Neuronal stem cell (in vitro differentiated cells): ENCODE results near the gene FAM3D.
A peak's percentile ranks its signal among the peaks of the same experiment; 100 is the strongest.
"Not testable (repeated sequence)": the region's sequence is repeated elsewhere in the genome, so short reads cannot be mapped to it uniquely, and the experiment has no call there.

ENCODE experiments used
- DNase-seq: peaks from one replicate; pipeline ENCODE4 v3.0.0-alpha.2; 2013; ENCODE audit warnings: low spot score
- H2AFZ ChIP-seq: one replicate; pipeline ENCODE4 v1.6.1; 2013; ENCODE audit warnings: mild to moderate bottlenecking, low read length, inconsistent platforms
- H2AK5ac ChIP-seq: 2 replicates; pipeline ENCODE4 v1.6.1; 2013; ENCODE audit warnings: low read depth, mild to moderate bottlenecking, inconsistent platforms, low read length, moderate library complexity, mixed read lengths
- H2BK120ac ChIP-seq: 2 replicates; pipeline ENCODE4 v1.6.1; 2013; ENCODE audit warnings: low read depth, mild to moderate bottlenecking, inconsistent platforms, low read length, moderate library complexity, mixed read lengths
- H2BK12ac ChIP-seq: one replicate; pipeline ENCODE4 v1.6.1; 2013; ENCODE audit warnings: low read length, inconsistent platforms
- H2BK15ac ChIP-seq: 2 replicates; pipeline ENCODE4 v1.6.1; 2013; ENCODE audit warnings: mild to moderate bottlenecking, low read length, inconsistent platforms, mixed read lengths
- H2BK5ac ChIP-seq: one replicate; pipeline ENCODE4 v1.6.1; 2013; ENCODE audit warnings: inconsistent platforms, mild to moderate bottlenecking, low read length, moderate library complexity
- H3K14ac ChIP-seq: one replicate; pipeline ENCODE4 v1.6.1; 2013; ENCODE audit warnings: low read length, inconsistent platforms
- H3K18ac ChIP-seq: 2 replicates; pipeline ENCODE4 v1.6.1; 2013; ENCODE audit warnings: low read length, inconsistent platforms
- H3K23ac ChIP-seq: 2 replicates; pipeline ENCODE4 v1.6.1; 2013; ENCODE audit warnings: low read depth, mild to moderate bottlenecking, mixed read lengths, low read length, inconsistent platforms; ENCODE audit not compliant: poor library complexity
- H3K27ac ChIP-seq: replicated peaks from 3 replicates; pipeline ENCODE4 v1.5.1; 2013; ENCODE audit warnings: low read length, inconsistent platforms
- H3K27me3 ChIP-seq, 3 experiments: 2 replicates each; pipeline ENCODE4 v1.6.1; 2013; ENCODE audit warnings: low read length in 3 of 3, mild to moderate bottlenecking in 2 of 3, inconsistent platforms in 1 of 3, low read depth in 1 of 3, mixed read lengths in 1 of 3, moderate library complexity in 1 of 3; ENCODE audit not compliant: control insufficient read depth in 3 of 3, insufficient read depth in 3 of 3
- H3K36me3 ChIP-seq, 2 donors: replicated peaks in 1 of 2; 2 replicates each; pipeline ENCODE4 v1.6.1; 2013; ENCODE audit warnings: low read length in 2 of 2; ENCODE audit not compliant: control insufficient read depth in 2 of 2, insufficient read depth in 2 of 2
- H3K4ac ChIP-seq: 2 replicates; pipeline ENCODE4 v1.6.1; 2013; ENCODE audit warnings: inconsistent platforms, mild to moderate bottlenecking, low read length, moderate library complexity
- H3K4me1 ChIP-seq, 2 donors: 1 replicate in 1 of 2; 2 replicates in 1 of 2; pipeline ENCODE4 v1.6.1; 2013; ENCODE audit warnings: low read length in 2 of 2, low read depth in 1 of 2; ENCODE audit not compliant: control insufficient read depth in 2 of 2, insufficient read depth in 1 of 2
- H3K4me2 ChIP-seq: one replicate; pipeline ENCODE4 v1.6.1; 2013; ENCODE audit warnings: mild to moderate bottlenecking, low read length, inconsistent platforms; ENCODE audit not compliant: insufficient read depth, poor library complexity, severe bottlenecking
- H3K4me3 ChIP-seq, 2 donors: 2 replicates each; pipeline ENCODE4 v1.5.1; 2013; ENCODE audit warnings: low read length in 2 of 2, mild to moderate bottlenecking in 2 of 2, inconsistent platforms in 1 of 2, moderate library complexity in 1 of 2
- H3K79me1 ChIP-seq: one replicate; pipeline ENCODE4 v1.6.1; 2013; ENCODE audit warnings: low read depth, mild to moderate bottlenecking, inconsistent platforms, low read length, moderate library complexity
- H3K9ac ChIP-seq: one replicate; pipeline ENCODE4 v1.6.1; 2013; ENCODE audit warnings: mild to moderate bottlenecking, low read depth, low read length, inconsistent platforms; ENCODE audit not compliant: poor library complexity
- H3K9me3 ChIP-seq, 2 donors: replicated peaks in 1 of 2; 2 replicates each; pipeline versions ENCODE3 to v1.6.1; 2013; ENCODE audit warnings: low read length in 2 of 2, mild to moderate bottlenecking in 2 of 2, inconsistent platforms in 1 of 2, low read depth in 1 of 2, mixed read lengths in 1 of 2, moderate library complexity in 1 of 2; ENCODE audit not compliant: control insufficient read depth in 2 of 2, insufficient read depth in 1 of 2
- H4K8ac ChIP-seq: one replicate; pipeline ENCODE4 v1.6.1; 2013; ENCODE audit warnings: low read depth, mild to moderate bottlenecking, inconsistent platforms, low read length, moderate library complexity
- H4K91ac ChIP-seq: one replicate; pipeline ENCODE4 v1.6.1; 2013; ENCODE audit warnings: low read length, low read depth, mild to moderate bottlenecking, inconsistent platforms; ENCODE audit not compliant: poor library complexity
- WGBS, 2 donors: extraction: QIAGEN DNeasy Blood & Tissue Kit; methylation state at CpG; one replicate each; pipeline ENCODE4 v1.1.7; 2013; ENCODE audit warnings: missing lambda C conversion rate in 2 of 2, mixed read lengths in 1 of 2; ENCODE audit not compliant: insufficient read length in 2 of 2, insufficient replicate concordance in 1 of 2; ENCODE audit errors: extremely low coverage in 2 of 2; 5-methylcytosine and 5-hydroxymethylcytosine counted together

FAM3D gene

DNA sequence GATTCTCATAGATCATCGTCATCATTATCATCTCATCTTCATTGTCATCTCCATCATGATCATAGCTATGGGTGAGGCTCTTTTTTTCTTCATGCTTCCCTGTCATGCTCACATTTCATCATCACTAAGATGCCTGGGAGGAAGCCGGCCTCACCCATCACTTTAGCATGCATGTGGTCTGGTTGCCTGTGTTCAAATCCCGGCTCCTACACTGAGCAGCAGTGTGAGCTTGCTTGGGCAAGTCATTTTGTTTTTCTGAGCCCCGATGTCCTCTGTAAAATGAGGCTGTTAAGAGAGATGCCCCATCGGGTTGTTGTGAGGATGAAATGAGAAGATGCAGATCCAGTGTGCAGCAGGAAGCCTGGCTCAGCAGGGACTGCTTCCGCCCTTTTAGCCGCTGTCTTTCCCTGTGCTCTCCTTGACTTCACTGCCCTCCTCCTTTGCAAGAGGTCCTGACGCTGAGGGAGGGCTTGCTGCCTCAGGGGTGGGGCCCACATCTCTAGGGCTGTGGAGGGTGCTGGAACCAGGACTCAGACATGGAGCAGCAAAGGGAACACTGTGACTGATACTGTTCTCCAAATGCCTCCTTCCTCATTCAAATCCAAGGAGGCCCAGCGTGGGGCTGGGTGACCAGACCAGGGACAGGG lies 14.4 kb upstream of the FAM3D start:
- no peak overlapping the region for H3K4me2 ChIP-seq

DNA sequence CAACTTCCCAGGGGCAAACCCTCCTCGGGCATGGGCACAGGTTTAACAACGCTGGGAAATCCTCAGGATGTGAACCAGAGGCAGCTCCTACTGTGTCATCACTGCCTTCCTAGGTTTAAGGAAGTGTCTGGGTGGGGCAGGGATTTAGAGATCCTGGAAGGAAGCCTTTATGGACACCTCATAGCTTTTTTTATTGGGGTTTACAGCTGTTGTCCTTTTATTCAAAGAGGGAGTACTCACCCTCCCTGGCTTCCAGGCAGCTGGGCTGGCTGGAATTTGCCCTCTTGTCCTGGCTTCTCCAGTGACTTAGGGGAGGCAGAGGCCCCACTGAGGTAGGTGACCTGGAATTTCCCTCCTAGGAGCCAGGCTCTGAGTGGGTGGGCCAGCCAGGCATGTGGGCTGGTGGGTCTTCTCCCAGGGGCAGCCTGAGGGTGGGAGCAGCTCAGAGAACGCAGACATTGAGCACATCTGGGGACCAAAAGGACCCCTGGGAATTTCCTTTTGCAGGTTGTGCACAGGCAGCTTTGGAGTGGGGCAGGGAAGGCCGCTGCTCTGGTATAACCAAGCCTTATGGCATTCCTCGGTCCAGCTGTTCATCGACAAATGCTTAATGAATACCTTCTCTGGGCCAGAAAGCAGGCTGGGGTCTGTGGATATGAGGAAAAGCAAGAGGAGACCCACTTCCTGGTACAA lies 13.5 kb upstream of the FAM3D start:
- WGBS, 2 donors: no CpG with 5 or more reads among the region's 6 CpGs

More for the DNA sequence above, 14.4 kb upstream of the FAM3D start:
- Histone ChIP-seq H2AFZ (no peak overlapping the region), H2BK15ac (peak overlapping the region; percentile 80), H3K18ac (peak overlapping the region; percentile 78), H3K9ac (no peak overlapping the region), H2BK5ac (no peak overlapping the region), H3K27ac (no peak overlapping the region), H2BK12ac (no peak overlapping the region), H3K27me3 (no peaks in the 10 kb centered on the region), H2AK5ac (no peak overlapping the region), H3K4ac (no peak overlapping the region), H4K8ac (peak overlapping the region; percentile 75), H3K23ac (peak overlapping the region; percentile 5), H3K4me1 (peaks cover 0 to 4% of the 10 kb centered on the region in 2 donors), H3K14ac (no peak overlapping the region), H3K9me3 (no peaks in the 10 kb centered on the region), H3K36me3 (no peaks in the 10 kb centered on the region), H4K91ac (no peak overlapping the region), H3K4me3 (peak overlapping the region in 1 of 2 donors; percentile 24), H3K79me1 (no peaks in the 10 kb centered on the region), H2BK120ac (no peak overlapping the region)
- no peak for DNase-seq
- WGBS, 2 donors: no CpG with 5 or more reads among the region's 9 CpGs

DNA sequence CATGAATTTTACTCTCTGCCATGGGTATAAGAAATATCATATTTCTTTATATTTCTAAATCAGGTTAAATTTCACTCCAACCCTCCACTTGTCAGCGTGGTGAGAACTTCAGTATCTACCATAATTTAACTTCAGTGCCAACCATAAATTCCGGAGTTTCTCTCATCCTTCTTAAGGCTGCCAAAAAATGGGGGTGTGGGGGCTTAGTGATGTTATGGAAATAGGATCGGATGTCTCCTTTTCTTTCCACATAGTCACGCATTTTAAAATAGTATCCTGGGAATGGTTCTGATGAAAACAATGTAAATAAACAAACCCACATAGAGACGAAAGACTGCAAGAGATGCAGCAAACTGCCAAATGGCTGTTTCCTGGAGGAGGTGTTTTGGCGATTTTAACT lies 12.9 kb upstream of the FAM3D start:
- Histone ChIP-seq H3K4ac (no peak overlapping the region), H3K4me2 (no peak overlapping the region), H3K4me1 (peaks cover 0 to 4% of the 10 kb centered on the region in 2 donors), H2BK5ac (no peak overlapping the region), H3K23ac (no peak overlapping the region), H3K14ac (no peak overlapping the region), H3K9me3 (no peaks in the 10 kb centered on the region), H3K27ac (no peak overlapping the region), H3K4me3 (no peak overlapping the region), H2AFZ (no peak overlapping the region), H2BK15ac (no peak overlapping the region), H3K36me3 (no peaks in the 10 kb centered on the region), H3K9ac (no peak overlapping the region), H3K79me1 (no peaks in the 10 kb centered on the region), H2AK5ac (no peak overlapping the region), H4K8ac (no peak overlapping the region), H3K18ac (no peak overlapping the region), H2BK12ac (no peak overlapping the region), H2BK120ac (no peak overlapping the region), H3K27me3 (no peaks in the 10 kb centered on the region), H4K91ac (no peak overlapping the region)
- DNase-seq: no peak
- WGBS, 2 donors: no CpG with 5 or more reads among the region's 6 CpGs

More for the DNA sequence above, 13.5 kb upstream of the FAM3D start:
- Histone ChIP-seq H3K4me2 (no peak overlapping the region), H3K36me3 (no peaks in the 10 kb centered on the region), H3K79me1 (no peaks in the 10 kb centered on the region), H3K14ac (no peak overlapping the region), H2AFZ (no peak overlapping the region), H3K9ac (no peak overlapping the region), H3K23ac (no peak overlapping the region), H3K9me3 (no peaks in the 10 kb centered on the region), H4K8ac (no peak overlapping the region), H2BK120ac (no peak overlapping the region), H3K27ac (no peak overlapping the region), H3K4me1 (peaks cover 0 to 4% of the 10 kb centered on the region in 2 donors), H2AK5ac (no peak overlapping the region), H2BK5ac (no peak overlapping the region), H3K4ac (no peak overlapping the region), H3K27me3 (no peaks in the 10 kb centered on the region), H2BK15ac (no peak overlapping the region), H3K4me3 (no peak overlapping the region), H4K91ac (no peak overlapping the region), H2BK12ac (no peak overlapping the region), H3K18ac (peak overlapping the region; percentile 94)
- no peak for DNase-seq

DNA sequence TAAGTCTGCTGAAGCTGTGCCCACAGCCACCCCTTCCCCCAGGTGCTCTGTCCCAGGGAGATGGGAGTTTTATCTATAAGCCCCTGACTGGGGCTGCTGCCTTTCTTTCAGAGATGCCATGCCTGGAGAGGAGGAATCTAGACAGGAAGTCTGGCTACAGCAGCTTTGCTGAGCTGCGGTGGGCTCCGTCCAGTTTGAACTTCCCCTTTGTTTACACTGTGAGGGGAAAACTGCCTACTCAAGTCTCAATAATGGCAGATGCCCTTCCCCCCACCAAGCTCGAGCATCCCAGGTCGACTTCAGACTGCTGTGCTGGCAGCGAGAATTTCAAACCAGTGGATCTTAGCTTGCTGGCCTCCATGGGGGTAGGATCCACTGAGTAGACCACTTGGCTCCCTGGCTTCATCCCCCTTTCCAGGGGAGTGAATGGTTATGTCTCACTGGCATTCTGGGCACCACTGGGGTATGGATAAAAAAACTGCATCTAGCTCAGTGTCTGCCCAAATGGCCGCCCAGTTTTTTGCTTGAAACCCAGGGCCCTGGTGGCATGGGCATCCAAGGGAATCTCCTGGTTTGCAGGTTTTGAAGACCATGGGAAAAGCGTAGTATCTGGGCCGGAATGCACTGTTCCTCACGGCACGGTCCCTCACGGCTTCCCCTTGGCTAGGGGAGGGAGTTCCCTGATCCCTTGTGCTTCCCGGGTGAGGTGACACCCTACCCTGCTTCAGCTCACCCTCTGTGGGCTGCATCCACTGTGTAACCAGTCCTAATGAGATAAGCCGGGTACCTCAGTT lies 11.8 kb upstream of the FAM3D start:
- peak overlapping the region; percentile 79 for H4K91ac ChIP-seq
- H3K27ac ChIP-seq, DNase-seq, H2BK12ac ChIP-seq, H3K9ac ChIP-seq, H3K36me3 ChIP-seq, H4K8ac ChIP-seq, H3K4me2 ChIP-seq, H3K4ac ChIP-seq, H2BK120ac ChIP-seq, H2AK5ac ChIP-seq, H3K4me1 ChIP-seq, H2BK5ac ChIP-seq, H3K27me3 ChIP-seq, H2BK15ac ChIP-seq, H3K9me3 ChIP-seq, H3K18ac ChIP-seq, H3K79me1 ChIP-seq, H3K4me3 ChIP-seq: not testable (repeated sequence)
- peak overlapping the region; percentile 2 for H3K14ac ChIP-seq
- peak overlapping the region; percentile 80 for H3K23ac ChIP-seq
- WGBS, 2 donors: no CpG with 5 or more reads among the region's 13 CpGs
- H2AFZ ChIP-seq: peak overlapping the region; percentile 61
